Epidermal melanocyte (primary cell): ENCODE results near the gene MMP3.
"Not testable (repeated sequence)": the region's sequence is repeated elsewhere in the genome, so short reads cannot be mapped to it uniquely, and the experiment has no call there.

Source experiments
- DNase-seq: peaks from one replicate; pipeline ENCODE4 v3.0.0; 2011; ENCODE audit warnings: low spot score; ENCODE audit not compliant: insufficient read length

MMP3 gene

DNA sequence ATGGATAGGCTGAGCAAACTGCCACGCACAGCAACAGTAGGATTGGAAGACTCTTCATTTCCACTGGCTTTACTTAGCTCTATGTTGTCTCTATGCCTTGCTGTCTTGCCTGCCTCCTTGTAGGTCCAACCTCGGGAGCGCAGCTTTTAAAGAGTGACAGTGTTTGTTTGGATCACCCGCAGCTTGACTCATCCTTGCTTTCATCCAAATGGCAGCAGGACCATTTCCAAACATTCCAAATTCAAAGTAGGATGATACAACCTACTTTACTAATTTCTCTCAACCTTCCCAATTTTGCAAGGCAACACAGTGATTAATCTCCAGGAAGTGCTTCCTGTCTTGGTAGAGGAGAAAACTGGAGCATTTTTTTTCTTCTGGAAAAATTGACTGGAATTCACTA, at the start of gene MMP3:
Gene MMP3, minus strand, starts transcription at position 121 of the 400 bp plus-strand sequence. Its CDS starts 63 bp downstream, at position 58.
- DNase-seq = no peak

DNA sequence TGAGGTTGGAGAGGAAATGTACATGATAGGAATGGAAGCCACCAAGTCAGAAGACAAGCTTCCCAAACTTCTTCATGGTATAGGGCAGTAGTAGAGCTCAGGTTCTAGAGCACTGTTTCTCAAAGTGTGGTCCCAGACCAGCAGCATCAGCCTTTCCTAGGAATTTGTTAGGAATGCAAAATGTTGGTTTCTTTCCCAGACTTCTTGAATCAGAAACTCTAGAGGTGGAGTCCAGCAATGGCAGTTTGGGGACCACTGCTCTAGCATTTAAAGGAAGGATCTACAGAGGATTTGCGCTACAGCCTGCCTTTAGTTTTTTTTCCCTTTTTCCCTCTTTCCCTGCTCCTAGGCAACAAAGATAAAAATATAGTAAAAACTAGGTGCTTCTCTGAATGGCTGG, 48.3 kb upstream of the MMP3 start:
- DNase-seq = no peak

DNA sequence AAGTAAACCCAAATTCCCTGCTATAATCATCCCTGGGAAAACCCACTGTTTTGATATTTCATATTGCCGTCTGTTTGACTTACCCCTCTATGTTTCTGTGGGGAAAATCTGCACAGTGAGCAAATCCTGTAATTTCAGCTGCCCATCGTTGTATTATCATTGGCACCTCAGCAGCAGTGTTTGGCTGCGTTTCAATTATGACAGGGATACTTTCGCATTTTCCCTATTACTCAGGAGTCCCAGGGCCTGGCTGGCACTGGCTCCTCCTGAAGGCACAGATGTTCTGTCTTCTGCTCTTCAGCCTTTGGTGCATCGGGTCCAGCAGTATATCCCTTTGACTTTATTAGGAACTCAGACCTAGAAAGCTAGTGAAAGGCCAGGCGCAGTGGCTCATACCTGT, 43.6 kb upstream of the MMP3 start:
- no peak for DNase-seq

DNA sequence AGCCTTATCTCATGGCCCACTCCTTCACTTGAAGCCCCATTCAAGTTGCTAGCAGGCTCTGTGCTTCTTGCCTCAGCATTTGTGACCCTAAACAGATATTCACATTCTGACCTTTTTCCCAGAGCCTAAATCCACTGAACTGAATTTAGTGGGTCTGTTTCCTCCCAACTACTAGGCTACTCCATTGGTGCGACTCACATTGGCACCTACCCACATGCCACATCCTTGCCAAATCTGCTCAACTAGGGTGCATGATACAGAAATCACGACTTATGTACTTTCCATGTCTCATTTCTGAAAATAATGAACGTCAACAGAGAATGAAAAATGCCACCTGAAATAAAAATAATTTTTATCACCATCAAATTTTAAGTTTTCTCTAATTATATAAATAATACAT, 39.7 kb upstream of the MMP3 start:
- no peak for DNase-seq

DNA sequence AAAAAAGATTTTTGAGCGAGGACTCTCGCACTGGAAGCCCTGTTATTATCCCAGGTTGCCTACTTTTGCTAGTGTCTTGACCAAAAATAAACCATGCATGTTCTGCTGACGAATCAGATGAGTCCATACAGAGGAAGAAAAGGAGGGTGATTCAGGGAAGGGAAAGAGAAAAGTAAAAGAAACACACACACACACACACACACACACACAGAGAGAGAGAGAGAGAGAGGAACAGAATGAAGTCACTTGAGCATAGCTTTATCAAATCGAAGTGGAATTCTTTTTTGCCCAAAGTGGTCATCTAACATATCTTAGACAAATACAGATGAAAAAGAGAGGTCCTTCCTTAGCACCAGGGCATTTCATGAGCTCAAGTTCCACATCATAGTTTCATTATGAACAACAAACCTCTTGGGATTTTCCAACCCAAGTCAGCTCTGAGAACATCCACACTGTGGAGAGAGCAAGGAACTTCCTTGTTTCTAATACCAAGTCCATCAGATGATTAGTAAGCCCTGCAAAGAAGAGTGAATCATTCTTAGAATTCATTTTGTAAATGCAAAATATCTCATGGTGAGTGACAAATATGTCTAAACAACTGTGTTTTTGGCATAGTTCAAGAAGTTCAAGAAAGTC, 39.1 kb upstream of the MMP3 start:
- no peak for DNase-seq

DNA sequence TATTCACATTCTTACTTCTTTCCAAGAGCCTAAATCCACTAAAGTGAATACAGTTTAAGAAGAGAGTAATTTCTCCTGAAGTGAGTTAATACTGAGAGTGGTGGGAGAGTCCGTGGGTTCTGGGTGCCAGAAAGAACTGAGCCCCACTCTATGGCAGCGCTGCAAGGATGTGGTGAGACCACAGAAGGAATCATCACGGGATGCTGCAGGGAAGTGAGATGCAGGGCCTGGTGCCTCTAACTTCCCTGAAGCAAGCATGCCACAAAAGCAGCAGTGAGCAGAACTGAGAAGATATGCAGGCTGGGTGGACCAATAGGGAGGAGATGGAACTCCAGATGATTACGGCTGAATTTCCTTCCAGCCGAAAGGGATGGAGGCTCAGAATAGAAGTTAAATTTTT, 36.4 kb upstream of the MMP3 start:
- no peak for DNase-seq

DNA sequence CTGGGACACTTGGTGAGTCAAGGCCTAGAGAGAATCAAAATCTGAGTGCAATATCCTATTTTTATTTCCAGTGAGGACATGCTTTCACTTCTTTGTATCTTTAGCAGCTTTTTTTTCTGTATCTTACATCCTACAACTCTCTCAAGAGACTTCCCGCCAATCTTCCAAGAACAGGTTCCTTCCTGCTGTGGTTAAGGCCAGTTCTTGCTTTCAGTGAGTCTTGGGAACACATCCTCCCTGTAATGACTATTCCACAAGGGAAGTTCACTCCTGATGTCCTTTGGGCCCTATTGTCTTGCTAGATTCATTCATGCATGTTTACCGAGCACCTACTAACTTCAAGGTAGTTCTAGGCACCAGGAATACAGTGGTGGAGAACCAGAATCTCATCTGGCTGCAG, 35.2 kb upstream of the MMP3 start:
- no peak for DNase-seq

DNA sequence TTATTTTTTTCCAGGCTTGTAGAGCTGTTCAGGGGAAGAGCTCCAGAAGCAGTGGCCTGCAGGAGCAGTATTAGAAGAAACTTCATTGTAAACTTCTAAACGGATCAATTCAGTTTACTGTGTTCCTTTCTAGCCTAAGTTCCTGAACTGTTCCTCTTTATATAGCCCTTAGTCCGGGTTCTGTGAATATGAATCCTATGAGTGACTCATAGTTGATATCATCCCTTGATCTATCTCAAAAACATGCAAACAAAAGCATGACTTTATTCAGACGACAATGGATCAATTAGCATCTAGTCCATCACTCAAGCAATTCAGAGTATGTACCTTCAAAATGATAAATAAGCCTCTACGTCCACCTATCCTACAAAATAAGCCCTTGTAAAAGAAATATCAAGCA, 31.4 kb upstream of the MMP3 start, which contains the start of gene MMP12:
Gene MMP12, minus strand, starts transcription at position 131 of the 400 bp plus-strand sequence. Its CDS starts 45 bp downstream, at position 86.
- no peak for DNase-seq

DNA sequence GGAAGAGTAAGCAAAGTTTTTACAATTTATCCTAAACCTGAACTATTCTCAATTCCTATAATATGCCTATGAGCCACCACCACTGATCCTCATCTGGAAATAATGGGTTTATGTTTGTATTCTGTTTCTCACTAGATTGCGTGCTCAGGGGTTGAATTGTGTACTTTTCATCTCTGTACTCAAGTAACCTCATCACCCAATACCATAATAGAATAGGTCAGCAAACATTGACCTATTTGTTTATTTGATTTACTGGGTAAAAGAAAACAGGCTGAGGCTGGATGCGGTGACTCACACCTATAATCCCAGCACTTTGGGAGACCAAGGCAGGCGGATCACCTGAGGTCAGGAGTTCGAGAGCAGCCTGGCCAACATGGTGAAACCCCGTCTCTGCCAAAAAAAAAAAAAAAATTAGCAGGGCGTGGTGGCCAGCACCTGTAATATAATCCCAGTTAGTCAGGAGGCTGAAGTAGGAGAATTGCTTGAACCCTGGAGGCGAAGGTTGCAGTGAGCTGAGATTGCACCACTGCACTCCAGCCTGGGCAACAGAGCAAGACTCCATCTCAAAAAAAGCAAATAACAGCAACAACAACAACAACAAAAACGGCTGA, 26.1 kb upstream of the MMP3 start:
- DNase-seq = not testable (repeated sequence)

DNA sequence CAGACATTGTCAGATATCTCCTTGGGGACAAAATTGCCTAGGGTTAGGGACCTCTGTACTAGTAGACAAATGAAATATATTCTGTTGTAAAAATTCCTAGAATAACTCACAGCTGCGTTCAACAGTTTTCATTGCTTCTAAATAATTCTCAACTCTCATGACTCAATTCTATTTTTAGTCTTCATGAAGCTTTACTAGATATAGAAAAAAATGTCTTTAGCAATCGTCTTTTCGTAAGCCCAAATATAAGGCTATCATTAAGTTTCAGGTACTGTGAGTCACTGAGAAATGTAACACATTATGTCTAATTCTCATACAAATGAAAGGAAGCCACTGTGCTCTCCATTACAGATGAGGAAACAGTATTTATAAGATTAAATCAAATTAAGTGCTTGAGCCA, 24.9 kb upstream of the MMP3 start:
- DNase-seq = no peak

DNA sequence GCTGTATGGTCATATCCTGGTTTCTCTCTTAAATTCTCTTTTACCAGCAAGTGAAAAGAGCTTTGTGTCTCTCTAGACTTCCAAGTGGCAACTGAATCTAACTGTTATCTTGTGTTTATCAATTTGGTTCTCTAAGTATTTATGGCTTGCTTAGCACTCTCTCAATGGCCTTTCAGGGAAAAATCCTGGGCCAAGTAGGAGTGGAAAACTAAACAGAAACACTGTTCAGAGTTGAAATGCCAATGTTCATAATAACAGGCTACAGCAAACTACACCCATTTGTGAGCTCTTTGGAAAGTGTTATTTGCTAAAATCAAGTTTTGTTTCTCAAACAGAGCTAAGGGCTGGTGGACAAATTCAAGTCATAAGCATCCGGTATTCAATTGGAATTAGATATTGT, 21.3 kb upstream of the MMP3 start:
- DNase-seq = no peak

DNA sequence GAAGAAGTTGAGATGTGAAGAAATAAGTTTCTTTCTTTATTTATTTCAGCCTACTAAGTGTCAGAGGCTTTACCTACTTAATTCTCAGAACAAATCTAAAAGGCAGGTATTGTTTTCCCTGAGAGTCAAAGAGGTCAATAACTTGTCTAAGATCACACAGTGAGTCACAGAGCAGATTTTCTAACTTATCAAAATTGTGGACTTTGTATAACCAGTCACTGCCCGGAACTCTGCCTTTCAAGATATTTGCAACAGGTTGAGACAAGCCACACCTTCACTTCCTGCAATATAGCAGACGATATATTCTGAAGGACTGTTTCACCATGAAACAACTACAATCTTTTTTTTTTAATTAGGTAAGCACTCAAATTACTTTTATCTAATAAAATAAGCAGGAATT, 10.5 kb upstream of the MMP3 start:
- DNase-seq = no peak

DNA sequence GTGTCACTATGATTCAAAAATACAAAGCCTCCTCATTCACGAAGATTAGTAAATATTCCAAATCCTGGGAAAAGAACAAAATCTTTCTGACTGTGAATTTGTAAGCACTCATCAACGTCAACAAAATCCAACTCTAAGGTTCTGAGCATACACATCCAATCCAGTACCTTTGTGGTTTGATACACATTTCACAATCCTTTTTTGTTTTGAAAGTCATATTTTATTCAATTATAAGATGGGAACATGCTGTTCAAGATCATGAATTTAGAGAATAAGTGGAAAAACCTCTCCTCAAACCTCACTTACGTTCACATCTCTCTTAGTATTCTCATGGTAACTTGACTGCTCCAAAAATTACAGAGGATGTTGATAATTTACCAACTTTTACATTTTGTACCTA, 9.6 kb upstream of the MMP3 start:
- no peak for DNase-seq

DNA sequence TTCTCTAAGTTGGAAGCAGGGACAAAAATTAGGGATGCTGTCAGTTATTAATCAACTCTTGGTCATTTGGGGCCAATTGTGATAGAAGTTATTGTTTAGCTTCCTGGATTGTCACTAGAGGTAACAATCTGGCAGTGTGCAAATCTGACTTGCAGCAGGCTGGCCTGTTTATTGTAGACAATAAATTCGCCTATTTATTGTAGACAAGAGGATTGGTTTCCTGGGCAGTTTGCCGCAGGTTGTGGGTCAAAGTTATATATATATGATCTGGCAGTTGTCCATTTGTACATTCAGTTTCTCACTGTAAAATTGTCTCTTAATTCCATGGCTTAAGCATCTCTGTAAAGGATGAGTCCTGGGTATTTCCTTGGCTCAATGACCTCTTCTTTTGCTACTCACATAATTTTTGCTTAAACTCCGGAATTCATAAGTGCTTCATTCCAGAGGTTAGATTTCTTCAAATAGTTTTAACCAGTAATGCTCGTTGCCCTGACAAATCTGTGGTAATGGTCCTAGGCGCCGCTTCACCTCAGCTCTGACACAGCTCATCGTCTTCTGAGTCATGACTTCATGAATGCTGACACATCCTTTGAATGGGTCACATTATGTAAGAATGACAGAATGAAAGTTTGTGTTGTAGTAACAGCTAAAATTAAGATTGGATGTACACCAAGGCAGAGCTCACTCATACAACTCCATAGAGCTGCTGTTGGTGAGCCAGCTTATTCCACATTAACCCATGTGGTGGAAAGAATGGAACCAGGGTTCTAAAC, 7.8 kb upstream of the MMP3 start:
- no peak for DNase-seq

DNA sequence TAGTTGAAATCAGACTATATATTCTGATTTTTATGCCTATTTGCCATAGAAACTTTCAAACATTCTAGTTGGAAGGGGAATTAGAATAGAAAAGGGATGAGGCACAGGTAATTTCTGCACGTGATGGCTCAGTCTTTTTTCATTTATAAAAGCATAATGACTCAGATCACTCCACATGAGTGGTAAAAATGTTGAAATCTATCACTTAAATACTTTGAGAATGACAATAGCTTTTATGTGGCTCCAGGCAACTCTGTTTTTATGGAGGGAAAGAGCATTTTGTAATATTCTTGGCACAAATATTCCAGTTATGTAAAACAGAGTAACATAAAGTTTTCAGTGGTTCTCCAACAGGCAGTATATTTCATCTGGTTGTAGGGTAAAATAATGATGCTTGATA, 5.9 kb upstream of the MMP3 start:
- DNase-seq = no peak

DNA sequence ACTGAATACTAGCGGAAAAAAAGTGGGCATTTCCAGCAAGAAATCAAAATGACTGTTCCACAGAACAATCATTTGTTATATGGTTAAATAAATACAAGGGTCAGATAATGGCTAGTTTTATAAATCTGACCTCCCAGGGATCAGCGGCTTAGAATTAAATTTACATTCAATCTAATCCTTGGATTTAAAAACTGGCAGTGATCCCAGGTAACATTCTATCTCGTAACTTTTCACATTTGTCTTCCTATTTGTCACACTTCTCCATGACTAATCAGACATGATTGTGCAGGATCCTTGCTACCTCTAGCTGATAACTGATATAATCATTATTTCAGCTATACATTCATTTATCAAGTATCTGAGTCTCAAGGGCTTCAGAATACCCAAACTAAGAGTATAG, 2.9 kb upstream of the MMP3 start:
- no peak for DNase-seq

DNA sequence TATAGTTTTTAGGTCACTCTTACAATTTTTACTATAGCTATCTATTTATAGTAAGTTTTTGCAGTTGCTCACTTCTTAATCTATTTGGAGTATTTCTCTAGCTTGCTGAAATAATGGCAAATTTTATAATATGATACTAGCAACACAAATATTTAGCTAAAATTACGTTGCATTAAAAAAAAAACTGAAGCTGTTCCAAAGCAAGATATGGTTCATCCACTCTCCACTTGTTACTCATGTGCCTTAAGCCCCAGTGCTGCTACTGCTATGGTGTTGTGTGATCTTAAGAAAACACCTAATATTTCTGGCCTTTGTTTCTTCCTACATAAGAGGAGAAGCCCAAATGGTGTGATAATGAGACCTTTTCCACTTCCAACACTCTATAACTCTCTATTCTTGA, 479 bp downstream of the MMP3 start:
- DNase-seq = no peak

DNA sequence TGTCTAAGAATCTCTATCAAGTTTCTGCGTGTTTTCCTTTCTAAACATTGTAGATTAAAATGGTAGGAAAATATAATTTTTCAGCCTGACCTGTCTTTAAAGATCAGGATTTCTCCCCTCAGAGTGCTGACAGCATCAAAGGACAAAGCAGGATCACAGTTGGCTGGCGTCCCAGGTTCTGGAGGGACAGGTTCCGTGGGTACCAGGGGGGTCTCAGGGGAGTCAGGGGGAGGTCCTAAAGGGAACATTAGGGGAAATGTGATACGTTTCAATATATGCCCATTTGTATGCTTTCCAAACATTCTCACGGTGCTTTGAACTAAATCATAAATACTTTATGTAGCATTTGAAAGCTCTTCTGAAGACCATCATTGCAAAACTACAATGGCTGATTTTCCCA, 3.4 kb downstream of the MMP3 start:
- DNase-seq = no peak

DNA sequence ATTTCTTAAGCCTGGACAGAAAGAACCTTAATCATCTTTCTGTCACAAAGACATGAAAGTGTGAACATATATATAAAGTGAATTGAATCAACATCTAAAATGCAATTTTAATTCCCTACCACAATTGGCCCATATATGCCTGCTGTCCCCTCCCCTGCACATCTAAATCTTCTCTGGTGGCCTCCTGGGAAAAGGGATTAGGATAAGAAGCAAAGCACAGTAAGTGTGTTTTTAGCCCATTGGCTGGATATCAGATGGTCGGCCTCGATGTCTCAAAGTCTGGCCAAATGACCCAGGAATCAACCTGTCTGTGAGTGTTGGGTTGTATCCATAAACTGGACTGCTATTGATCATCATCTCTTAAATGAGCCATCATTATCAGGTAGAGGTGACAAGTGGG, 5.8 kb downstream of the MMP3 start:
- DNase-seq = no peak

DNA sequence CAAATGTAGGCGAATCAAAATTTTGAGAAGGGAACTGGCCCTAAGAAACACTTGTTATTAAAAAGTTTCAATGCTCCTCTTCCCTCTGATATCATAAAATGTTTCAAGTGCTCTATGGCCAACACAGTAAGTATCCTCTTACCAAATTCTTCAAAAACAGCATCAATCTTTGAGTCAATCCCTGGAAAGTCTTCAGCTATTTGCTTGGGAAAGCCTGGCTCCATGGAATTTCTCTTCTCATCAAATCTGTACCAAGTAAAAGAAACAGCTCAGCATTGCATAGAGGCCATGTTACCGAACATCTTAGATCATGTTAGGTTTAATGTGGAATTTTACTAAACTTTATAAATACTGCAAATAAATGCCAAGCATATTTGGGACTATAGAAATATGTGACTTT, 6.3 kb downstream of the MMP3 start:
- DNase-seq = no peak

DNA sequence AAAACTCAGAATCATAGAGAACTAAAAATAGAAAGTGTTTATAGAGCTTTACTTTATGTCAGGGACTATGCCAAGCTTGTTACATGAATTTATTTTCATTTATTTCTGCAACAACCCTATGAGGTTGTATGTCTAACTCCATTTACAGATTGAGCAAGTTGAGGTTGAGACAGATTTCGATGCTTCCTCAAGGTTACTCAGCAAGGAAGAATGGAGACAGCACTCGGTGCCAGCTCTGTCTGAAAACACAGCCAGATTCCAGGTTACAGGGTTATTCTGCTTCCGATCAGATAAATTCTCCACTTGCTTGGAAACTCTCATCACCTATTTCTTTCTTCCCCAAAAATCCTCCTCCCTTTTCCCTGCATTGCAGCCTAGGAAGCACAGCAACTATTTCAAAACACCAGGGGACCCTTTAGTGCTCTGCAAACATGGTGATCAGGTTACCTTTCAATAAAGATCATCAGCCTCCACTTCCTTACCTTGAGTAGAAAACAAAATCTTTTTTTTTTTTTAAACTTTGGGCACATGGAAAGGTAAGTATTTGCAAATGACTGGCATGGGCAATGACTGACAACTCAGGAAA, 7.0 kb downstream of the MMP3 start:
- DNase-seq = no peak

DNA sequence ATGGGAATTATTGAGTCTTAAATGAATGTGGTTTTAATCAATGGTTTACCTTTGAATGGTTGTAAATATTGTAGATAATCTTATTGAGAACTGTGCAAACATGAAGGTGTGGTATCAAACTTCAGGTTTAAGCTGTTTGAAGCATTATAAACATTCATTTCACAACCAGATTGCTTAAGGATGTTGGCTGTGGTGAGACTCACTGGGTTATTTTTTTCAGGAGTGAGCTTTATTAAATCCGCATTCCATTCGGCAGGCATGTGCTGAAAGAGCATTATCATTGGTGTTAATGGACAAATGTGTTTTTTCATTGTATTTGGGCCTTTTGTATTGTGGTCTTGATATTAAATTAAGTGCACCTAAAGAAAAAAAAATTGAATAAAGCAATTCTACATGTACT, 9.7 kb downstream of the MMP3 start:
- DNase-seq = no peak
